Glomerular endothelial cell (primary cell): ENCODE data around the gene PAQR4. TPM values are rescaled to one million over a fixed set of nuclear protein-coding genes. Genes with fewer than 3 reads are reported as not detected.
"Not testable (repeated sequence)": the region's sequence is repeated elsewhere in the genome, so short reads cannot be mapped to it uniquely, and the experiment has no call there.

Experiments used
- DNase-seq: peaks from one replicate; pipeline ENCODE4 v3.0.0-alpha.2; 2011; ENCODE audit warnings: low read depth, low spot score; ENCODE audit errors: extremely low read depth
- total RNA-seq: library from RNA; depleted of rRNA; stranded (reverse); fragments of >200 nt; gene quantifications from 2 replicates; pipeline ENCODE4 v1.2.3, GENCODE V29; 2015

The PAQR4 gene
- total RNA-seq, 1 donor from 2014 or later: 14.9 TPM

DNA sequence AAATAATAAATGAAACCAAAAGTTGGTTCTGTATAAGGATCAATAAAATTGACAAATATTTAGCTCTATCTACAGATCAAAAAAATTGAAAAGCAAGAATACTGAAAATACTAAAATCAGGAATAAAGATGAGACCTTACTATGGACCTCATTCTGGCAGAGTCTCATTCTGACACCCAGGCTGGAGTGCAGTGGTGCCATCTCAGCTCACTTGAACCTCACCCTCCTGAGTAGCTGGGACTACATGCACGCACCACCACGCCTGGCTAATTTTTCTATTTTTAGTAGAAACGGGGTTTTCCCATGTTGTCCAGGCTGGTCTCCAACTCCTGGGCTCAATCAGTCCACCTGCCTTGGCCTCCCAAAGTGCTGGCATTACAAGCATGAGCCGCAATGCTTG is 27.1 kb upstream of the PAQR4 start:
- no peak for DNase-seq

DNA sequence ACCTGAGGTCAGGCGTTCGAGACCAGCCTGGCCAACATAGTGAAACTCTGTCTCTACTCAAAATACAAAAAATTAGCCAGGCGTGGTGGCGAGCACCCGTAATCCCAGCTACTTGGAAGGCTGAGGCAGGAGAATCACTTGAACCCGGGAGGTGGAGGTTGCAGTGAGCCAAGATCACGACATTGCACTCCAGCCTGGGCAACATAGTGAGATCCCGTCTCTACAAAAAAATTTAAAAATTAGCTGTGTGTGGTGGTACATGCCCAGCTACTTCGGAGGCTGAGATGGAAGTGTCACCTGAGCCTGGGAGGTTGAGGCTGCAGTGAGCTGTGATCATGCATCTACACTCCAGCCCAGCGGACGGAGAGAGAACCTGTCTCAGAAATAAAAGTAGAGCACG is 25.4 kb upstream of the PAQR4 start:
- not testable (repeated sequence) for DNase-seq

GRCh38 chr16:2946649-2947048 is 22.5 kb upstream of the PAQR4 start:
- DNase-seq: no peak

- no peak for DNase-seq
Measured at GRCh38 chr16:2948807-2949704, 20.1 kb upstream of the PAQR4 start.

- no peak for DNase-seq
Measured at GRCh38 chr16:2949705-2950352, 19.3 kb upstream of the PAQR4 start.

- DNase-seq: no peak
Measured at GRCh38 chr16:2950353-2950724, 18.8 kb upstream of the PAQR4 start.

DNA sequence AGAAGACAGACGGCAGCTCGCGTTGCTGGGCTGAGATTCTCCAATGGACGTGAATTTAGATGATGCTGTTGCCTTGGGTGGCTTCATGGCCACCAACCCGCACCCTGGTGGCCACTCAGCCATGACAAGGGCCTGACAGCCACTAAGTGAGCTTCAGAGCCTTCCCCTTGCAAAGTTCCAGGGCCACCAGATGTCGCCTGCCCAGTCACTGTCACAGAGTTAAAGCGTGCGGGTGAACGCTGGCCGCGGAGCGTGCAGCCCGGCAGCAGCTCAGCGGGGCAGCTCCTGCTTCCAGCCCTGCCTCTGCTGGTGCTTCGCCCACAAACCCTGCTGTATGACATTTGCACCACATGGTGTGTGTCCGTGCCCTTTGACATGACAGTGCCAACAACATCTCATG is 18.4 kb upstream of the PAQR4 start:
- DNase-seq: no peak

DNA sequence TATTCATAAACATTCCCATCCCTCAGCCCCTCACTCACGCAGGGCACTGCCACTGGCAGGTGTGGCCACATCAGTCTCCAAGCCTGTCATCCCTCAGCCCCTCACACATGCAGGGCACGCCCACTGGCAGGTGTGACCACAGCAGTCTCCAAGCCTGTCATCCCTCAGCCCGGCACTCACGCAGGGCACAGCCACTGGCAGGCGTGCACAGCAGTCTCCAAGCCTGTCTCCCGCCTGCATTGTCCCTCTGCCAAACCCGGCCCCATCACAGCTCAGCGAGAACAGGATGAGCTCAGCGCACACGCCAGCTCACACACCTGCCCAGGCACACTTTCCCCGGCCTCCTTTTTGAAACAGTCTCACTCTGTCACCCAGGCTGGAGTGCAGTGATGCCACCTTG is 16.5 kb upstream of the PAQR4 start:
- no peak for DNase-seq

GRCh38 chr16:2953706-2954627 is 15.2 kb upstream of the PAQR4 start:
- no peak for DNase-seq

GRCh38 chr16:2954656-2955381 is 14.3 kb upstream of the PAQR4 start:
- DNase-seq: no peak

GRCh38 chr16:2955438-2955778 is 13.7 kb upstream of the PAQR4 start:
- DNase-seq: no peak

DNA sequence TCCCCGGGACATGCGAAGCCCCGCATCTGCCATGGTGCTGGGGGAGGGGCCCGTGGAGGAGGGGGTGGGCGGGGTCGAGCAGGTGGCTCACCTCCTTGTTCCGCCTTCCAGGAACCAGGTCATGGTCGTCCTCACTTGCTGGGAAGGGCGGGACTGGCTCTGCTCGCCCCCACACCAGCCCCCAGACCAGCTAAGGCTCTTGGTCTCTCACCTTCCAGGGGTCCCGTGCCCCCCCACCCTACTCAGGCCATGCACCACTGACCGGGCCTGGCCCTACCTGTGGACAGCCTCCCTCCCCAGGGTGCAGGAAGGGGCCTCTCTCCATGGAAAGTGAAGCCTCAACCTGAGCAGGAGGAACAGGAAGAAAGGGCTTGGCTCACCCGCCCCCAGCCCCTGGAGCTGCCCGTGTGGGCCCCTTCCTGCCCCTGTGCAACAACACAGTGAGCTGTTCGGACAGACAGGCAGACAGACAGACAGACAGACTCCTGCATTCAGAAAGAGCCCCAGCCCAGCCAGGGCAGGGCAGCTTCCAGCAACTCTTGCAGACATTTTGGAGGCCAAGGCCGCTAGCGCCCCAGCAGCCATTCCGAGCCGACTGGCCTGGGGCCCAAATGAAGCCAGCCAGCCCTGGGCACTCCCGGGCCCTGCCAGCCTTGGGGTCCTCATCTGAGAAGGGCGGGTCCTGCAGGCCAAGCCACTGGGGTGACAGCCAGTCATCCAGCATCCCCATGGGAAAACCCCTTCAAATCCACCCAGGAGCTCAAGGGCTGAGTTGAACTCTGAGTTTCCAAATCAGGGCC is 13.2 kb upstream of the PAQR4 start:
- no peak for DNase-seq

GRCh38 chr16:2956579-2956956 is 12.6 kb upstream of the PAQR4 start:
- DNase-seq: no peak

- no peak for DNase-seq
Measured at GRCh38 chr16:2959206-2959605, 9.9 kb upstream of the PAQR4 start.

- DNase-seq: no peak
Measured at GRCh38 chr16:2960183-2961010, 8.8 kb upstream of the PAQR4 start.

- DNase-seq: no peak
Measured at GRCh38 chr16:2962334-2963073, 6.6 kb upstream of the PAQR4 start.

DNA sequence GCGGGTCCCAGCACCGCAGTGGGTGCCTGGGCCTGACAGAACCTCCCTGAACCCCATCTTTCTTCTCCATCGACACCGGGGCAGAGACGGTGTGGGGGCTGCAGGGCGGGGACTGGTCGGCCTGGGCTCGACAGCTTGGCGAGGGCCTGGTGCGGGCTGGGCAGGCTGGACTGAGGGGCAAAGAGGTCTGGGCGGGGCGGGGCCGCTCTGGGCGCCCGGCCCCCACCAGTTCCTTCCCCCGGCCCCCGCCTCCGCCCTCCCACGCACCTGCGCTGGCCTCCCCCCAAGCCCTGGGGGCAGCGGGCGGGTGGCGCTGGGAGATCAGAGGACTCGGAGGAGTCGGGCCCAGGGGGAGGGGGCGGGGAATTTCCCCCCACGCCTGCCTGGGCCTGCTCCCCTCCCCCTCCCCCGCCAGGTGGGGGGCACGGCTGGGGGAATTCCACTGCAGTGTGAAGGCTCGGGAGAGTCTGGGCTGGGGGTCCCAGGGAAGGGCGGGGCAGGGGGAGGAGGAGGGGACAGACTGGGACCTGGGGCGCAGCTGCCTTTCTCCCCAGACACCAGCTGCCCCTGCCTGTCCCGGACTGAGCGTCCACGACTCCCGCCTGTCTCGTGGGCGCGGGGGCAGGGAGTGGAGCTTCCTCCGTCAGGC is 6.0 kb upstream of the PAQR4 start:
- no peak for DNase-seq
